ENCODE results near the gene LEF1.
"Not testable (repeated sequence)": the region's sequence is repeated elsewhere in the genome, so short reads cannot be mapped to it uniquely, and the experiment has no call there.

Gene LEF1

DNA sequence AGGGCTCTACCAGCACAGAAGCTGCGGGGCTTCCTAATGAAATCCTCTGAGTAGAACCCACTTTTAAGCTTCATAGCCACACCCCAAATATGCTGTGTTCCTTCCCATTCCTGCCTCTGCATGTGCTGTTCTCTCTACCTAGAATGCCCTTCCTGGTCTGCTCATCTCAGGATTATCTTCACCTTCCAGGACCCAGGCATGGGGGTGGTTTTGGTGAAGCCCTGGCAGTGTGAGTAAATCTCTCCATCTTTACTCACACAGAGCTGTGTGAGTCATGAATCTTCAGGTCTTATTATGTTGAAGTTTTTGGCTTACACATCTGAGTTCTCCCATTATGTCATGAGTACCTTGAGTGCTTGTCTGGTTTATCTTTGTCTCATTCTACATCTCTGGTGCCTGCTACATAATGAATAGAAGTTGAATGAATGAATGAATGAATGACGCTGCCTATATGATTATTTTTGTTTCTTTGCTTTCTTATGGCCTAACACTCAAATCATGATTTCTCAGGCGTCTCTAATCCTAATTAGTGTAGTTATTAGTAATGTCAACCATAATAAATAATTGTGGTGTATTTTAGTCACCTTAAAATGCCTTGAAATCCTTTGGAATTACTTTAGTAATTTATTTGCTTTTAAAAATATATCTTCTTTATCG is 137.2 kb downstream of the LEF1 start:
- no peak for DNase-seq (ENCODE audit: low read depth)

DNA sequence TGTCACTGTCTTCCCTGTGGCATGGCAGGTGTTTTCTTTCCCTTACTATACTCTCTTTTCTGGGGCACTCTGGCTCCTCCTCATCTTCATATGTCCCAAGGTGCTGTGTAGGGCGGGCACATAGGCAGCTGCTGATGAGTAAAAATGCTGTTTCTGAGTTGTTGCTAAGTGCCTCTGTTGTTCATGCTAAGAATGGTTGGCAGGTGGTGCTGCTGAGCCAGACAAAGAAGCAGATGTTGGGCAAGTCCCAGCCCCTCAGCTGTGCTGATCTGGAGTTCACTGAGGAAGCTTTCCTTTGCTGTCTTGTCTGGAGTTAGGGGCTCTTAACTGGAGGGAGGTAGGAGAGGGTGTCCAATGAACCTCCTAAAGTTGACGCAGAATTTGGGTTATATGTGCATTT is 138.4 kb downstream of the LEF1 start:
- peak; percentile 68 for DNase-seq (ENCODE audit: low read depth)

DNA sequence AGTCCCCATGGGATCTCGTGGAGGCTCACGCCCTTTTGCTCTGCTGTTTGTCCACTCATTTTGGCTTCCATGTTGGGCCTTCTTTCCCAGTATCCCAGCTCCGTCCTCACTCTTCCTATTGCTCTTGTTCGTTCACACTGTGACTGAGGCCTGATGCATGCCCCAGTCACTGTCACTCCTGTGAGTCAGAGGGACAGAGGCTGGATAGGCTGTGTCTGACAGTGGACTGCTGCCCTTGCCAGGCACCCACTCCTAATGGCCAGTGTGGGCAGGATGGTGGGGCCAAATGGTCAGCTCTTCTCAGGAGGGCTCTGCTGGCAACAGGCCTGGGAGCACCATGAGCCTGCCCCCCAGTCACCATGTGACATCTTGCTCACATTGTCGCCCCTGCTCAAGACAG is 139.0 kb downstream of the LEF1 start:
- peak; percentile 51 for DNase-seq (ENCODE audit: low read depth)

DNA sequence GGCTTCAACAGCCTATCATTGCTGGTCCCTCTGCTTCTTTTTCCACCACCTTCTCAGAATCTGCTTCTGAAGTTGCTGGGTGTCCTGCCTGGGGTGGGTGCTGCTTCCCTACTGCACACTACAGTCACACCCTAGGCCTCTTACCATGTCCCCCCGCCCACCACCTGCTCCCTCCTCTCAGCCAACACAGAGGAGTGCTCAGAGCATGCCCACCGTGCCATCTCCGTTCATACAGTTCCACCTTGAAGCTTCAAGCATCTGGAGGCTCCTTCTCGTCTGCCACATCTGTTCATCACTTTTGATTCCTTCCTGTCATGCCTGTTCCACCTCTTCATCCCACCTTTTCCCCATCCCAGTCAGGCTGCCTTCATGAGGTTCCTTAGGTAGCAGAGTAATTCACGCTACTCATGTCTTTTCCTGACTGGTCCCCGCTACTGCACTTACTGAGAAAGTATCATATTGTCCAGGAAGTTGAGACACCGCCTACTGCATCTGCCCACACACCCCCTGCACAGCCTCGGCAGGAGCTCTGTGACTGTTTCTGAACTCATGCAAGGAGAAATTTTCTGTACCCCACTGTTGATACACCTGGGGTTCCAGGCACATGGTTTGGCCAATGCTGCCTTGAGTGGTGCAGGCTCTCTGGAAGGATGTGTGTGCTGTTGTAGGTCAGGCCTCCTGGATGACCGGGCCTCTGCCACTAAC is 139.6 kb downstream of the LEF1 start:
- no peak for DNase-seq (ENCODE audit: low read depth)

DNA sequence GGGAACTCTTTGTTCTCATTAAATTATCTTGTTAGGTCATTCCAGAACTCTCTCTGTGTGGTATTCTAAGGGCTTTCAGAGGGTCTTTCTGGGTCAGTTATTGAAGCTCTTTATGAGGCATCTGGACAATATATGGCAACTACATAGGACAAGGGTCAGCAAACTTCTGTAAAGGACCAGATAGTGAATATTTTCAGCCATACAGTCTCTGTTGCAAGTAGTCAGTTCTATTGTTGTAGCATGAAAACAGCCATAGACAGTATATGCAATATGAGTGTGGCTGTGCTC is 143.9 kb downstream of the LEF1 start:
- DNase-seq (ENCODE audit: low read depth), result no peak

DNA sequence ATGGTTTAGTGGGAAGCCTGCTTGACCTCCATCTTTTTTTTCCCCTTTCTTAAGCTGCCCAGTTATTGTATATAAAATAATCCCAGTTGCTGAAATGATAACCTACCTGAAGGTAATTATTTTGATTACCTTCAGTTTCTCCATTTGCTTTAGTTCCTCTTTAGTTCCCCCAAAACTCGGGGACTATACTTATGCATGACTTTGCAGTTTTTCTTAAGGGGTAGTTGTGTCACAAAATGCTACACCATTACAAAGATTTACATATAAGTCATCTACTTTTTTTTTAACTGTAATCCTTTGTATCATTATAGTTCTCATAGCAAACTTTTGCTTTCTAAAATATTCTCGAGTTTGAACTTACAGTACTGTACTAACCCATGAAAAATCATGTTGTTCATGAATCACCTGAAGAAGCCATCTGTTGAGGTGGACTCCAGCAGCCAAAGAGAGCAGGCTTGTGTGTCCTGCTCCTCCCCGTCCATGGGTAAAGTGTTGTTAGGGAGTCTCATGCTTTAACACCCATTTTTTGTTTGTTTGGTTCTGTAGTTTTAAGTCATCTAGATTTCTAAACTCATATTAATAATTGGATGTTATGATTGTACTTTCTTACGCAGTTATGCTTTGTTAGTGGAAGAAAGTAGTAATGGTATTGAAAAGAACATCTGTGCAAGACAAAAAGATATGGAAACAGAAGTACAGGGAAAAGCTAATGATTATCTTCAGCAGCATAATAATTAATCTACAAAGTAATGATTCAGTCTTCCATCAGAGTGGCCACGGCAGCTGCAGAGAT is 144.5 kb downstream of the LEF1 start:
- DNase-seq (ENCODE audit: low read depth), result no peak

DNA sequence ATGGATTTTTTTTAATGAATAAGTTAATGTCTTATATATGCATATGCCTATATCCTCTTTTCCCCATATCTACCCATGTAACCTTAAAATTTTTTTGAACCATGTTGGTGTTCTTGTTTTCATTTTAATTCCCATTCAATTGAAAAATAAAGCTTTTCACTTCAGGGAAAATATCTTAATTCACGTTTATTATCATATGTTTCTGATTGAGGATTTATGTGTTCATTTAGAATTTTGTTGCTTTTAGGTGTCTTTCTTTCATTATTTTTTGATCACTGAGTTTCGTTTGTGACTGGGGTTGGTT is 149.9 kb downstream of the LEF1 start:
- DNase-seq (ENCODE audit: low read depth), result no peak

DNA sequence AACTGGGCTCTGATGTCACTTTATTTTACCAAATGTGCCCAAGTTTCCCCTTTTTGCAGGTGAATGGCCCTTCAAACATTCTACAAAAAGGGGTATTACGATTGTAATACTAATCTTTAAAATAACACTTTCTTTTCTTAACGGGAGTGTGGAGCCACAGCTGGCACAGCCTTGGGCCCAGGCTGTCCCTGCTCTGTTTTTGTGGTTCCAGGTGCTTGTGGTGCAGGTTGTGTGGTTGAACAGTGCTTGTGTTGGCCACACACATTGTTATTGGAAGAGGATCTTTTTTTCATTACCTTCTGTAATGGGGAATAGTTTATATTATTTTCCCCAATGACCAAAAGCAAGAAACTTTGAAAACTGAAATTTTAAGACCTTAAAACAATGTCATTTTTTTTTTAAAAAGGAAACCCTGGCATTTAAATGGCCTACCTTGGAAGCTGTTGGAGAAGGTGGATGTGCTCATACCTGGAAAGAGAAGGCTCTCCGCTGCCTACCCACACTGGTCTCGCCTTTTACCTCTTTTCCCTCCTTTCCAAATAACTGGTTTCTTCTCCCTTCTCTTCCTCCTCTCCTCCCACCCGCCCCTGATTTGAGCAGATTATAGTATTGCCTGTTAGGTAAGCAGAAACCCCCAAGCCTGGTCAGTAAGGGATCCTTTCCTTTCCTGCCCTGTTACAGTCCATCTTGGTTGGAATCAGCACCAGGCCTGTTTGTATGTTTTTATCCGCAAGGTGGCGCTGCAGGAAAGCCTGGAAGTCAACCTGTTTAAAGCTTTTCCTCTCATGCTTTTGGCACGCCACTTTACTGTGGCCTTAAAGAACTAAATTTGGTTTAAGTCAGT is 150.5 kb downstream of the LEF1 start:
- DNase-seq (ENCODE audit: low read depth), result peak; percentile 78

DNA sequence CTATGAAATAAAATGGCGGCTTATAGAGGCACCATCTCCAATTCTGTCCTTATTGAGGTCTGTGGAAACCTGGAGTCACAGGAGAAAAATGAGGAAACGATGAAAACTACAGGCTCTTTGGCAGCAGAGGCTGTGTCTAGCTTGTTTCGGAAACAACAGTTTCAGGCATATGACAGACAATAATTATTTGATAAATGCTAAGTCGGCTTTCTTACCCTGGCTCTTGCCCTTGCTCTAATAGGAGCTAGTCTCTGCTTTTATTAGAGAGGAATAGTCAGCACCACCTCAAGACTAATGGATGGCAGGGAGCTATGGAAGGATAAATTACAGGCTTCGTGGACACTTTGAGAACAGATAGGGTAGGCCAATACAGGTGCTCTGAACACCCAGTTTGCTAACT is 154.8 kb downstream of the LEF1 start:
- no peak for DNase-seq (ENCODE audit: low read depth)

DNA sequence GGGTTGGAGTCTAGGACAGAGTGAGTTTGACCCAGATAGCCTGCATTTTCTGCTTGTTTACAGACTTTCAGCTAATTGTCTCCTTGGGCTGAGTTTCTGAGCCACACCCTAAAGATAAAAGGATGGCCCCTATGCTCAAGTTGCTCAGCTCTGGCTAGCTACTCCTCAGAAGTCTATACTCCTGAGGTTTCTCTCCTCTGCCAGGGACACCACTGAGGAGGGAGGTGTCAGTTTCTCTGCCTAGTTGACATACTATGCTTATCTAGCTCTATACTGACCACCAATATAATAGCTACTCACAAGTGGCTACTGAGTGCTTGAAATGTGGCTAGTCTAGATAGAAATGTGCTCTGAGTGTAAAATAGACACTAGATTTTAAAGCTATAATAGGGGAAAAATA is 155.4 kb downstream of the LEF1 start:
- DNase-seq (ENCODE audit: low read depth), result no peak

DNA sequence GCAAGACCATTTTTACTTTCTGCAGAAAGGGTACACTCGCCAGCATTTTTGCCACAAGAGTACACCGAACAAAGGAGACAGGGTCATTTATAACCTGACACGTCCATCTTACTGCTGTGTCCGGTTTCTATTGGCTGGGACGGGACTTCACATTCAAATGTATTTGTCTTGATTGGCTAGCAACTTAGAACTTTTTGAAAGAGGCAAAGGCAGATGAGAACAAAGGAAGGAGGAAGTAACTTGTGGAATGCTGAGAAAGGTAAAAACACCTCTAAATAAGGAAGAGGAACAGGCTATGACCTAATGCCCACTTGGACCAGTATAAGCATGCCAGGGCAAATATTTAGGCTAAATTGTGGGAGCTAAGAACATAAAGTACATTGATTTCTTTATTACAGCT is 156.3 kb downstream of the LEF1 start:
- not testable (repeated sequence) for DNase-seq (ENCODE audit: low read depth)

DNA sequence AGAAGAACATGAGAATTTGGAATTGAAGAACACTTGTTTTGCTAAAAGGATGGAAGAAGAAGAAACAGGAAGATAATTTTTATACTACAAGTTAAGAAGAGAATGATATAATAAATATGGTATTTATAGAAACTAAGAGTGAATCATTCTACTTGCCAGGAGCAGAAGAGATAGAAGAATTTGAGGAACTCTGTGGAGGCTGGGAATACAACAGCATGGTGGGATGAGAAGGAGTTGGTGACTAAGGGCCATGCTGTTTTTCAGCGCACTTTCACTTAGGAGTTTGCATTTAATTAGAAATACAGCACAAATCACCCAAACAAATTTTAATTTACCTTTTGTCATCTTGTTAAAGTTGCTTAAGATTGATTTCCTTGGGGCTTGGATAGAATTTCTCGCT is 158.6 kb downstream of the LEF1 start:
- peak; percentile 94 for DNase-seq (ENCODE audit: low read depth)

DNA sequence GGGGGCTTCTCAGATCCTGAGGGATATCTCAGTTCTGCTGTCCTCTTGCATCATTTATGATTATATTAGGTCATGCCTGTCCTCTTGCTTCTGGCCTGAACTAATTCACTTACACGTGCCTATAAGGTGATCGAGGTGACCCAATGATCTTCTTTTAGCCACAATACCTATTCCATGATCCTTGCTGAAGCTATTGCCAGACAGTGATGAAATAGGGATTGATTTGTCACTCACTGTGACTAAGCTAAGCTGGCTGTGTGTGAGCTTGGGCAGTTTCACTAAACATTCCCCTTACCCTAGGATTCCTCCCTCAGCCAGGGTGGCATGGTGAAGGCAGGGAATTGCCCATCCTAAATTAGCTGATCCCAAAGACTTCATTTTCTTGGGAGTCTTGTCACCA is 160.0 kb downstream of the LEF1 start:
- DNase-seq (ENCODE audit: low read depth), result peak; percentile 83

DNA sequence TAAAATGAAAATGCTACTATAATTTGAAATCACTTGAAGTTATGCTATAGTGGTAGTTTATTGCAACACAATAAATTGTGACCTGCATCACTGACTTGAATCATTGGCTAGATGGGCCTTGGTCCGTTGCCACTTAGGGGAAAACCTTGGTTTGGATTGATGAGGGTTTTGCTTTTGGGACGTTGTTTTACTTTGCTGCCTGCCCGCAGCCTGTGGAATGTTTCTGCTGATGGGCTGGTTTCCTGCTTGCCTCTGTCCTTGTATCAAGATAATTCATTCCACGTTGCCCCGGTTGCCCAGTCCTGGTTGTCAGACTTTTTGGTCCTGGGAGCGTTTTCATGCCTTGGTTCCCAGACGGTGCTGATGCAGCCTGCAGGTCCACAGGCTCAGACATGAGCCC is 160.7 kb downstream of the LEF1 start:
- DNase-seq (ENCODE audit: low read depth), result no peak

DNA sequence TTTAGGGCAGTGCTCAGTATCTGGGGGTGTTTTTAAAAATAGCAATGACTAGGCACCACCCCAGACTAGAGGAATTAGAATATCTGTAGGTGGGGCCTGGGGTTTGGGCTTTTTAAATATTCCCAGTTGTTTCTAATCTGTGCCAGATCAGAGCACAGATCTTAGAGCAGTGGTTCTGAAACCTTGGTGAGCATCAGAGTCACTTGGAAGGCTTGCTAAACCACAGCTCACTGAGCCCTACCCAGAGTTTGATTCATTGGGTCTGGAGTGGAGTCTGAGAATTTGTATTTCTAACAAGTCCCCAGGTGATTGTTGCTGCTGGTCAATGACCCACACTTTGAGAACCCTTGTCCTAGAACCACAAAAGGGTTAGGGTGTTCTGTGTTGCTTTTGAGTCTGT is 162.4 kb downstream of the LEF1 start:
- DNase-seq (ENCODE audit: low read depth), result no peak

DNA sequence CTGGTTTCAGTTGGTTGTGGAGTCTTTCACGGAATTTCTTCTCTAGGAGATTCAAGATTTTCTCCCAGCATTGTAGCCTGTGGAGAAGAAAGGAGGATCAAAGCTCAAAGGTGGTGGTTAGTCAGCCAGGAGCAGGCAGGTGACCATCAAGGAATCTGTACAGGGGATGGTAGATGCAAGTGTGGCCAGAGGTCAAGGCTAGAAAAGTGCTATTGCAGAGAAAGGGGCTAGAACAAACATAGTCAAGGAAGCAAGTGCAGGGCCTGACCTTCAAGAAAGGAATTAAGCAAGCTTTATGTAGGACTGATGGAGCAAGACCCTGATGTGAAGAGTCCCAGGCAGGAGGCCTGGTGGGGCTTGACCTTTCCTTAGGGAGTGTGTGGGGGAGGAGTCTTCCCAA is 162.9 kb downstream of the LEF1 start:
- no peak for DNase-seq (ENCODE audit: low read depth)

DNA sequence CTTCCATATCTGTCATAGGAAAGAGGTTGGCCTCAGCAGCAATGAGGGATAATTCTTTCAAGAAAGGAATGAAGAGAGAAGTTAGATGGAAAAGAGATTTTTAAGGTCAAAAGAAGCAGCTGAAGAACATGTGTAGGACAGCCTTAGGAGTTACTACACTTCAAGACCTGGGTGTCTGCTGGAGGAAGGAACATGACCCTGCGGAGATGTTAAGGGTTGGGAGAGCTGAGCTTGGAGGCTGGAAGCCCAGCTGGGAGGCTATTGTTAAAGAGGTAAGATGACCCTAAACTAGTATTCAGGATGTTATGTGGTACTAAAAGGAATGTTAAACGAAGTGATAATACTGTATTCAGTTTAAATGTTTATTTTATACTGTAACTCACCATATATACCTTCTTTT is 164.1 kb downstream of the LEF1 start:
- no peak for DNase-seq (ENCODE audit: low read depth)

DNA sequence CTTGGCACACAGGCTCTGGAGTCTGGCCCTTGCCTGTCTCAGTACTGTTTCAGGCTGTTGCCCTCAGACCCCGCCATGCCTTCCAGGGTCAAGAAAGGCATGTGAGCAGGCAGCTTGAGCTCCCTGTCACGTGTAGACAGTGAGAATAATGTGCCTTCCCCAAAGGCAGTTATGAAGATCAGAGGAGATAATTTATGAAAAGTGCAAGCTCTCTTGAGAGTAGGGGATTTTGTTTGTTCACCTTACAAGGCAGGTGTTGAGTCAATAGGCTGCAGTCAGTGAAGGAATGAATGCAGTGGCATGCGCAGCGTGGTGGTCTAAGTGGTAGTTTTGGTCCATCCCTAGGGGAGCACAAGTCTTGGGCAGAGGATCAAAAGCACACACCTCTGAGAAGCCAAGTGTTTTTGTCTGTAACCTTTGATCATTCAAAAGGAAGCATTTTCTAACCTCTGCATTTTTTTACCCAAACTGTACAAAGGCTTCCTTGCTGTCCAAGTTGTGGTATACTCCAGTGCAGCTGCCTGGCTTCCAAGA is 164.7 kb downstream of the LEF1 start:
- no peak for DNase-seq (ENCODE audit: low read depth)

DNA sequence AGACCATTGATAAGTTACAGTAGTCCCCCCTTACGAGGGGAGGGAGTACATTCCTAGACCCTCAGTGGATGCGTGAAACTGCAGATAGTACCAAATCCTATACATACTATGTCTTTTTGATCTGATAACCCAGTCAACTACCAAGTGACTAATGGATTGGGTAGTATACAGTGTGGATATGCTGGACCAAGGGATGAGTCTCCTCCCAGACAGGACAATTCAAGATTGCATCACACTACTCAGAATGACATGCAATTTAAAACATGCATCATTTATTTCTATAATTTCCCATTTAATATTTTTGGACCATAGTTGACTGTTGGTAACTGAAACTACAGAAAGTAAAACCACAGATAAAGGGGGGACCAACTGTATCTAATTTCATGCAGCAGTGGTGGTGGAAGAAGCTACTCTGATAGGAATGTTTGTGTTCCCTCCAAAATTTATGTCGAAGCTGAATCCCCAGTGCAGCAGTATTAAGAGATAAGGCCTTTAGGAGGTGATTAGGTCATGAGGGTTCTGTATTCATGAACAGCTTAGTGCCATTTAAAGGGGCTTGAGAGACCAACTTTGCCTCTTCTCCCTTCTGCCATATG is 167.1 kb downstream of the LEF1 start:
- DNase-seq (ENCODE audit: low read depth), result peak; percentile 51

DNA sequence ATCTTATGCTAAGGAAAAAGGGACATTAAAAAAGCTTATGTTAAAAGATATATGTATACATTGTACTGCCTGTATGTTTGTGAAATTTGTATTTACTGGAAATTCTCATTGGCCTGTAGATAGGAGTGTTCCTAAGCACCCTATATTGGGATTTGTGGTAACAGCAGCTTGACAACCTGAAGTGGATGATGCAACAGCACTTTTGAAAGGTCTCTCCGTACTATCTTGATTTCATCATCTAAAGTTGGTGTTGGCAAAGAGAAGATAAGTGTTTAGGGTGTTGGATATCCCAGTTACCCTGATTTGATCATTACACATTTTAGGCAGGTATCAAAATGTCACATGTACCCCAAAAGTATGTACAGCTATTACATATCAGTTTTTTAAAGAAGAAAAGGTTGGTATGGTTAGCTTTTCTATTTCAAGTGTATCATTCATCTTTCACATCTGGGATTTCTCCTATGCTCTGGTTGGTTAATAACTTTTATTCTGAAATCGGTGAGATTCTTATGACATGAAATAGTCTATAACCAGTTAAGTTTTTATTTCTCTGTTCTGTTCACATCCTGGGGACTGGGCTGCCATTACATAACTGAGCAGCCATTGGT is 168.7 kb downstream of the LEF1 start:
- DNase-seq (ENCODE audit: low read depth), result no peak

DNA sequence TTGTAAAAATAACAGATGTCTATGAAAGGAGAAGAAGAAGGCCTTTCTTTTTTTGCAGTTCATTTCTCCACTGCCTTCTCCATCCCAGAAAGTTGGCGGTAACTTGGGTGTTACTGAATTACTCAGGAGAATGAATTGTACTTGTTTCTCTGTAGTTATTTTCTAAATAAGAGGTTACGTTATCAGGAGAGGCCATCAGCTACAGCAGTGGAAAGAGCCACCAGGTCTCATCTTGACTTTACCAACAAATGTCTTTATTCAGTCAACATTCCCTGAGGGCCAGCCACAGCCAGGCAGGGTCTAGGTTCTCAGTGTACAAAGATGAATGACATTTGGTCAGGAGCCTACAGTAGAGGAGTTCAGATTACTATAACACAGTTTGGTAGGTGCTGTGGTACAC is 170.9 kb downstream of the LEF1 start:
- no peak for DNase-seq (ENCODE audit: low read depth)

Data from EH (cell line).